Activated CD4-positive, alpha-beta T cell treated with anti-CD3 and anti-CD28 coated beads, Interleukin-10, Interleukin-2, amounts not matched to agents 100 ng/mL and 50 ng/mL, durations not matched to agents 16 hours and 8 hours (primary cell): ENCODE results near the gene OCRL.

Experiments used
- DNase-seq: peaks from one replicate; pipeline ENCODE4 v3.0.0-alpha.2; 2020

OCRL gene

GRCh38 chrX:129540068-129540653 is at the start of gene OCRL:
Gene OCRL (plus strand): TSS chrX:129540259. CDS start chrX:129540440, 181 bp downstream.
- DNase-seq = peak; percentile 64

- no peak for DNase-seq
Observed at GRCh38 chrX:129490330-129490729, 49.7 kb upstream of the OCRL start.

GRCh38 chrX:129493643-129494042 is 46.4 kb upstream of the OCRL start:
- no peak for DNase-seq

GRCh38 chrX:129494887-129495286 is 45.2 kb upstream of the OCRL start:
- DNase-seq = no peak

- DNase-seq = no peak
Observed at GRCh38 chrX:129495900-129496299, 44.2 kb upstream of the OCRL start.

- no peak for DNase-seq
Observed at GRCh38 chrX:129496625-129497024, 43.4 kb upstream of the OCRL start.

- DNase-seq = no peak
Observed at GRCh38 chrX:129497146-129497843, 42.8 kb upstream of the OCRL start.

- DNase-seq = no peak
Observed at GRCh38 chrX:129510331-129510730, 29.7 kb upstream of the OCRL start.

GRCh38 chrX:129511689-129512088 is 28.4 kb upstream of the OCRL start:
- no peak for DNase-seq

GRCh38 chrX:129512409-129512808 is 27.6 kb upstream of the OCRL start:
- DNase-seq = no peak

GRCh38 chrX:129516402-129516801 is 23.7 kb upstream of the OCRL start:
- no peak for DNase-seq

GRCh38 chrX:129520151-129520550 is 19.9 kb upstream of the OCRL start:
- DNase-seq = no peak

GRCh38 chrX:129522184-129523078 is 17.6 kb upstream of the OCRL start:
- no peak for DNase-seq

- no peak for DNase-seq
Observed at GRCh38 chrX:129523079-129523911, 16.8 kb upstream of the OCRL start, which contains the start of gene SMARCA1. Gene SMARCA1 (minus strand): TSS chrX:129523490. CDS start chrX:129523370, 120 bp downstream.

GRCh38 chrX:129524250-129524850 is 15.7 kb upstream of the OCRL start:
- no peak for DNase-seq

- no peak for DNase-seq
Observed at GRCh38 chrX:129525162-129525561, 14.9 kb upstream of the OCRL start.

GRCh38 chrX:129525896-129526295 is 14.2 kb upstream of the OCRL start:
- DNase-seq = no peak

- DNase-seq = no peak
Observed at GRCh38 chrX:129529685-129530281, 10.3 kb upstream of the OCRL start.

GRCh38 chrX:129530410-129530809 is 9.6 kb upstream of the OCRL start:
- no peak for DNase-seq

GRCh38 chrX:129531132-129531531 is 8.9 kb upstream of the OCRL start:
- no peak for DNase-seq

GRCh38 chrX:129534816-129535578 is 5.1 kb upstream of the OCRL start:
- no peak for DNase-seq
